ENCODE measurements around the gene HSDL1.

DNA sequence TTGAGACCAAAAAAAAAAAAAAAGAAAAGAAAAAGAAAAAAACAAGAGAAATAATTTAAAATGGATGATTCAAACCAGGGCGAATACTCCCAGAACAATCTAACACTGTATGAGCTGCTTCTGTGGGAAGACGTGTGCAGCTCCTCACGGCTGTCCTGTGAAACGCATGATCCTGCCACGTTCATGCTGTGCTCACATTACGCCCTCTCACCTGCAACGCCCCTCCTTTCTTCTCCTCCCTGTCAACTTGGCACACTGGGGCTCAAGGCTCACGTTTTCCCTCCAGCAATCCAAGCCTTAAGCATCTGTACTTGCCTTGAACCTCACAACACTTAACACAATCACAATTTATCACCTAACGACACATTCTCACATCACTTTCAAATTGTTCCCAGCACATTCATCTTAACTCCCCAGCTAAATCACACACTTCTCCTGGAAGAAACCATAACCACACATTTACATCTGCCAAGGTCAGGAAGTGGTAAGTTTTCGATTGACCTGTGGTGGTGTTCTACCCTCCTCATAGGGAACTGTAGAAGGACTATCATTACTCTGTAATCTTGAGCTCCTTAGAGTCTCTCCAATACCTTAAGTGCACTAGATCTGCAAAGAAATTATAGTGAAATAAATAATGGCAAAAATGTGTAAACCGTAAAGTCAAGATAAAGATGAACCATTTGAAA lies 57.4 kb downstream of the HSDL1 start:
- TF ChIP-seq EZH2 (IDR thresholded peaks at IDR 0.05; ENCODE audit: insufficient read depth, poor library complexity, severe bottlenecking) (no peak), EZH2phosphoT487 (IDR thresholded peaks at IDR 0.05; ENCODE audit: insufficient read depth, low read depth) (no peak)

Measured in GM23248 (cell line).